GM21526 (cell line): ENCODE results near the gene ADRM1.
A peak's percentile ranks its signal among the peaks of the same experiment; 100 is the strongest.

Source experiments
- ATAC-seq: cut with Tn5 transposase; IDR thresholded peaks from one replicate; pipeline ENCODE4 v1.9.1; 2021; ENCODE audit warnings: moderate library complexity; ENCODE audit not compliant: unreplicated experiment, low FRiP score

ADRM1 gene

DNA sequence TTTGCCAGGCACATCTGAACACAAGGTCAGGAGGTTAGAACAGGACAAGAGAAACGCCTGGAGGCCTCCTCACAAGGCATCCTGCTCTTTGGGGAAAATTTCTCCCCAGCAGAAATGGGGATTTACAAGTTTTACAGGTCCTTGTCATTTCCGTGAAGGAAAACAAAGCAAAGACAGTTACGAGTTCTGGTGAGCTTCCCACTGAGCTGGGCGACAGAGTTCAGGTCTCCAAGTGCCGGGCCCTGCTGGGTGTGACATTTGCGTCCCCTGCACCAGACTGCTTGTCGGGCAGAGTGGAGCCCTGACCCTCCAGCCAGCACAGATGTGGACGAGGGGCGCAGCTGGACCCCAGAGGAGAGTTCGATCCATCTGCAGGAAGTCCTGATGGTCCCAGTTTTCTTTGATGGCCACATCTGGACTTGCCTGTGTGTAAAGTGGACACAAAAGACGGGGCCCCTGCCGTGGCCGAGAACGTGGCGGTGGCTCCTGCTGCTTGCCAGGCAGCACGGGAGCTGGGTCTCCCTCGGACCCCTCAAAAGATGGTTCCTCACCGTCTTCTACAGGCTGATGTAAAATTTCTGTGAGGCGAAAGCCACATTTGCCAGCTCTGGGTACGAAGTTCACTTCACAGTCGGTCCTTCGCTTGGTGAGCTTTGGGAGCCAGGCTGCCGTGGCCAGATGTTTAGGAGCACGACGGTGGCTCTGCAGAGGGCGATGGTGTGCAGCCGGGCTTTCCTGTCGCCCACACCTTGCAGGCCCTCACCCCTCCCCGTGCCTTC, 5.2 kb upstream of the ADRM1 start:
- no peak for ATAC-seq

DNA sequence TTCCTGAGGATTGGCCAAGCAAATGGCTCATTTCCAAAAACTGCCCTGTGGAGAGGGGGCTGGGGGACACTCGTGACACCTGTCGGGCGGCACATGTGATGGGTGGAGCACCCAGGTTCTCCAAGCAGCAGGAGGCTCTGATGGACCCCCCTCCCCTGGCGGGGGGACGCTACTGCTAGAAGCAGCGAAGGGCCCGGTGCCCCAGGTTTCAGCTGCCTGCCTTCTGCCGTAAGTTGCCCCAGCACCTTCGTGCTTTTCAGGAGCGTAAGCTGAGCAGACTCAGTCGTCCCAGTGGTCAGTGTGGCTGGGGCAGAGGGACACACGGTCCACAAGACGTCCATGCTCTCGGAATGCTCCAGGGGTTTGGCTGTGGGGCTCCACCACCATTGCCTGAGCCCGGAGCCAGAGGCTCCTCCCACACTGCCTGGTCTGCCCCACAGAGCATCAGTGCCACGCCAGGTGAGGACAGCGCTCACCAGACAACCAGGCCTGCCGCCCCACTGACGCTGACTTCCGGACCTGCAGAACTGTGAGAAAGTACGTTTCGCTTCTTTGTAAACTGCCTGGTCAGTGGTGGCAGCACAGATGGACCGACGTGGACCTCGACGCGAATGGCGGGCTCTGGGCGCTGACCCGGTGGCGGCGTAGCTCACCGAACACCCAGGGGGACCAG, 4.1 kb upstream of the ADRM1 start:
- no peak for ATAC-seq

- no peak for ATAC-seq
Measured at GRCh38 chr20:62299666-62300236, 3.0 kb upstream of the ADRM1 start.

- ATAC-seq: no peak
Measured at GRCh38 chr20:62300319-62300718, 2.5 kb upstream of the ADRM1 start.

- ATAC-seq: no peak
Measured at GRCh38 chr20:62301111-62301668, 1.6 kb upstream of the ADRM1 start.

GRCh38 chr20:62301773-62302340, 940 bp upstream of the ADRM1 start:
- ATAC-seq: peak; percentile 43

DNA sequence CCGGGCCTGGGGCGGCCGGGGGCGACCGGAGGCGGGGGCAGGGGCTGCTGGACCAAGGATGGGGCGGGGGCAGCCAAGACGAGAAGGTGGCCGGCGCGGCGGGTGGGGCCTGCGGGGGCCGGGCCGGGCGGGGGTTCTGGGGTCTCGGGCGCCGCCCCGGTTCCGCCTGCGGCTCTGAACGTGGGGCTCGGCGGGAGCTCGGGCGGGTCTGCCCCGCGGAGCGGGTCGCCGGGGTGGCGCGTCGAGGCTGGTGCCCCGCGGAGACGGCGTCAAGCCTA, 204 bp downstream of the ADRM1 start:
- no peak for ATAC-seq

- no peak for ATAC-seq
Measured at GRCh38 chr20:62303340-62304226, 786 bp downstream of the ADRM1 start.

DNA sequence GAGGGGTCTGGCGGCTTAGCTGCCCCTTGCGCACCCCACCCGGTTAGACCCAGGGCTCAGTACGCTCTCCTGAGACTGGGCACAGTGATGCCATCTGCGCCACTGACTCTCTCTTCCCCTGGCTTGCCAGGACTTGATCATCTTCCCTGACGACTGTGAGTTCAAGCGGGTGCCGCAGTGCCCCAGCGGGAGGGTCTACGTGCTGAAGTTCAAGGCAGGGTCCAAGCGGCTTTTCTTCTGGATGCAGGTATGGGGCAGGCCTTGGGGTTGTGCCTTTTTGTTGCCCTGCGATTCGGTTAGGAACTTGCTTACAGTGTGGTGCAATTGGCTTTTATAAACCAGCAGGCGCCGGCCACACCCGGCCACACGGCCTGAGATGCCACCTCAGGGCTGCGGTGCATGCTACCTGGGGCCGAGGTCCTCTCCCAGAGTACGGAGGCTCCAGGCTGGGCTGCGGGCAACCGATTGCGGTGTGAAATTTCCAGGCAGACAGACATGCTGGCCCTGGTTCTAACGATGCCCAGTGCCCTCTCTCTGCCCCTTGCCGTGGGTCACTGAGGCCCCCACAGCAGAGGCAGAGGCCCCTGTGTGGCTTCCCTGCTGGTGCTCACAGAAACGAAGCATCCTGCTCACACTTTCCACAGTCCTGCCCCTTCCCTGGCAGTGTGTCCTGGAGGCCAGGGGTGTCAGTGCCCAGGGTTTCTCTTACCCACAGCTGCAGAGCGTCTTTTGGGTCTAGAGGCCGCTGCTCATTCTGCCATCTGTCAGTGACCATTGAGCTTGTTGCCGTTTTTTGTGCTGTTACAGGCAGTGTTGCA, 1.7 kb downstream of the ADRM1 start:
- ATAC-seq: no peak

GRCh38 chr20:62305149-62305764, 2.5 kb downstream of the ADRM1 start:
- ATAC-seq: no peak

DNA sequence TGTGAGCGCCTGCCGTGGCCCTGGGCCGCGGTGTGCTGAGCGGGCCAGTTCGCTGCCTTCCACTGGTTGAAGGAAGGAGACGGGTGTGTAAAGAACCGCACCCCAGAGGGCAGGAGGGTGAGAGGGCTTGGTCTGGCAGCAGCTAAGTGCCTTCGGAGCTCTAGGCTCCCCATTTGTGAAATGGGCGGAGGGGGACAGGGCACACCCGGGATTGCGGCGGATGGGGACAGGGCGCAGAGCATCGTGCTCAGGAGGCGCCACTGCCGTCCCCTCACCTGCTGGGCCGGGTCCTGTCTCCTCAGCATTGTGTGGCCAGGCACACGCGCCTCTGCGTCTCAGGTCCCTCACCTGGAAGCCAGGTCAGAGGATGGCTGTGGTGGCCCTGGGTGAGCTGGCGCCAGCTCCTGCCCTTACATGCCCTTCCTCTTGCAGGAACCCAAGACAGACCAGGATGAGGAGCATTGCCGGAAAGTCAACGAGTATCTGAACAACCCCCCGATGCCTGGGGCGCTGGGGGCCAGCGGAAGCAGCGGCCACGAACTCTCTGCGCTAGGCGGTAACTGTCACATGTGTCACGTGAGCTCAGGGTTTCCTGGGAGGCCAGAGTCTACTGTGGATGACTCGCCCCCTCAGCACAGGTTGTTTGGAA, 3.1 kb downstream of the ADRM1 start:
- no peak for ATAC-seq

GRCh38 chr20:62306414-62307187, 3.8 kb downstream of the ADRM1 start:
- no peak for ATAC-seq

GRCh38 chr20:62307226-62308101, 4.7 kb downstream of the ADRM1 start:
- ATAC-seq: no peak

GRCh38 chr20:62308102-62308822, 5.5 kb downstream of the ADRM1 start:
- no peak for ATAC-seq

- ATAC-seq: no peak
Measured at GRCh38 chr20:62309198-62309944, 6.6 kb downstream of the ADRM1 start.
